Measurements from ENCODE around the gene BTBD6.

BTBD6 gene

GRCh38 chr14:105241641-105242040 lies 6.7 kb upstream of the BTBD6 start:
- no peak for DNase-seq

- DNase-seq, result no peak
Observed at GRCh38 chr14:105244334-105244733, 4.0 kb upstream of the BTBD6 start.

GRCh38 chr14:105247026-105247425 lies 1.3 kb upstream of the BTBD6 start:
- no peak for DNase-seq

GRCh38 chr14:105247715-105248367 lies 492 bp upstream of the BTBD6 start:
- DNase-seq, result no peak

GRCh38 chr14:105249182-105250007 lies 1.1 kb downstream of the BTBD6 start:
- DNase-seq, result no peak

- DNase-seq, result no peak
Observed at GRCh38 chr14:105250008-105250366, 1.7 kb downstream of the BTBD6 start.

- DNase-seq, result no peak
Observed at GRCh38 chr14:105250986-105251385, 2.7 kb downstream of the BTBD6 start.

GRCh38 chr14:105251920-105252319 lies 3.6 kb downstream of the BTBD6 start:
- no peak for DNase-seq

GRCh38 chr14:105252552-105253328 lies 4.4 kb downstream of the BTBD6 start:
- no peak for DNase-seq

GRCh38 chr14:105253329-105253682 lies 5.0 kb downstream of the BTBD6 start:
- DNase-seq, result no peak

- DNase-seq, result no peak
Observed at GRCh38 chr14:105255021-105255507, 6.7 kb downstream of the BTBD6 start.

GRCh38 chr14:105256292-105256960 lies 8.1 kb downstream of the BTBD6 start:
- DNase-seq, result no peak

GRCh38 chr14:105257464-105257863 lies 9.1 kb downstream of the BTBD6 start:
- DNase-seq, result no peak

- no peak for DNase-seq
Observed at GRCh38 chr14:105258846-105259245, 10.5 kb downstream of the BTBD6 start.

- DNase-seq, result no peak
Observed at GRCh38 chr14:105260959-105261358, 12.6 kb downstream of the BTBD6 start.

GRCh38 chr14:105261781-105262180 lies 13.4 kb downstream of the BTBD6 start:
- DNase-seq, result no peak

GRCh38 chr14:105267820-105268548 lies 19.7 kb downstream of the BTBD6 start:
- no peak for DNase-seq

GRCh38 chr14:105268736-105269354 lies 20.5 kb downstream of the BTBD6 start:
- no peak for DNase-seq

GRCh38 chr14:105269405-105269804 lies 21.1 kb downstream of the BTBD6 start:
- DNase-seq, result no peak

GRCh38 chr14:105271224-105271890 lies 23.0 kb downstream of the BTBD6 start:
- no peak for DNase-seq

- DNase-seq, result no peak
Observed at GRCh38 chr14:105272623-105273022, 24.3 kb downstream of the BTBD6 start.

Measured in KG1 (cell line).